CD4-positive, alpha-beta T cell treated with Interleukin-17A for 4 hours (primary cell): ENCODE results near the gene SERPINA4.
"Not testable (repeated sequence)": the region's sequence is repeated elsewhere in the genome, so short reads cannot be mapped to it uniquely, and the experiment has no call there.

Source experiments
- DNase-seq: peaks from one replicate; pipeline ENCODE4 v3.0.0-alpha.2; 2020; ENCODE audit warnings: mixed read lengths

The SERPINA4 gene

DNA sequence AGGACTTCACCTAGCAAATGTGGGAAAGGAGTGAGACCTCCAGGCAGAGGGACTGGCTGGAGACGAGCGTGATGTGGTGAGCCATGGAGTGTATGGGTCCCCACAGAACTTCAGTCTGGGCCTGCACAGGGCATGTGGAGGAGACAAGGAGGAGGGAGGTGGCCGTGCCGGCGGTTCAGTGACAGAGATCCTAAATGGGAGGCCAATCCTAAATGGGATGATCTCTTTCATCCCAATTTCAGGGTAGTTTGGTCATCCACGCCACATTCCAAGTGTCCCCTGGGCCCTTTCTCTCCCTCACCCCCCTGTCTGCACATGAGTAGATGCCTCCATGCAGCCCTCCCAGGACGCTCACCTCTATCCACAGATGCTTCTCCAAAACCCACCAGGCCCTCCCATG is 33.2 kb downstream of the SERPINA4 start:
- no peak for DNase-seq

DNA sequence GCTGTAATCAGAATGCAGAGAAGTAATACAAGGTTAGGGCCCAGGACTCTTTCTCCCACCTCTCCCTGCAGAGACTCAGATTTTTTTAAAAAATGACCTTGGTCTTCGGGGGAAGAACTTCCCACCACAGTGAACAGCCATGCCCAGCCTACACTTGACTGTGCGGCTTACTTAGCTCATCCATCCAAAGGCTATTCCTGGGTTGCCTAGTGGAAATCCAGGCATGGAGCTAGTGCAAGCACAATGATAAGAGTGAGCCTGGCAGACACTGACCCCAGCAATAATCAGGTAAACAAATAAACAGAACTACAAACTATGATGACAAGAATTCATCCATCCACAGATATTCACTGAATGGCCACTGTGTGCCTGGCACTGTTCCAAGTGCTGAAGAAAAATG is 34.7 kb downstream of the SERPINA4 start:
- no peak for DNase-seq

GRCh38 chr14:94596361-94596760 is 35.1 kb downstream of the SERPINA4 start:
- no peak for DNase-seq

- DNase-seq, result no peak
Measured at GRCh38 chr14:94597788-94598187, 36.5 kb downstream of the SERPINA4 start.

GRCh38 chr14:94598506-94598815 is 37.2 kb downstream of the SERPINA4 start:
- no peak for DNase-seq

DNA sequence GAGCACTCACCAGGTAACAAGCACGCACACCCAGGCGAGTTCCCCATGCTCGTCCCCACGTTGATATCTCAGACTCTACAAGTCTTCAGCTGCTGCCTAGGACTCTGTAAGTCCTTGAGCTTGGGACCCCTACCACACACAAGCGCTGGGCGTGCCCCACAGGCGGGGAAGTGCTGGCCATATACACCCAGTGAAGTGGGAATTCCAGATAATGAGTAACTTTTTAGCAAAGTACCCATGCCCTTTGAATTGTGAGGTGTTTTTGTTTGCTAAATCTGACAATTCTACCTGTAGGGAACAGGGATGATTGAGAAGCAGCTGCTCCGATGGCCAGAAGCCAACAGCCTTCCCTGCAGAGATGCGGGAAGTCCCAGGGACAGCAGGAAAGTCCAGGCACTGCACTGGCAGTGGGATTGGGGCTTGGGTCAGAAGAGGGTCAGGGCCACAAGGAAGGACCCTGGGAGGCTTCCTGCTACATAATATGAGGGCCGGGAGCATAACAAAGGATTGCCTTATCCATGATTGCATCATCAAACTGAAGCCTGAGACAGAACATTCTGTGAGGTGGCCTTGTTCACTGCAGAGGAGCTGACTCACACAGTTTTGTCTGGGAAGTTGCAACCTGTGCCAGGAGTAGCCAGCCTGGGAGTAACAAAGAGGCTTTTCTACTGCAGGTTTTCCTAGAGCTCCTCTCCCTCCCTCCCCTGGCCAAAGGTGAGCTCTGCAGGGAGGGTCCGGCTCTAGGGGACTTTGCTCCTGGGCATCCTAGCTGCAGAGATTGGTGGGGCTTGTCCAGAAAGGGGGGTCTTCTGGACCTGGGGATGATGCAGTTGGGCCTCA is 37.8 kb downstream of the SERPINA4 start:
- no peak for DNase-seq

- no peak for DNase-seq
Measured at GRCh38 chr14:94599656-94600004, 38.4 kb downstream of the SERPINA4 start.

- no peak for DNase-seq
Measured at GRCh38 chr14:94600148-94600545, 38.9 kb downstream of the SERPINA4 start.

GRCh38 chr14:94601884-94602391 is 40.7 kb downstream of the SERPINA4 start:
- no peak for DNase-seq

- no peak for DNase-seq
Measured at GRCh38 chr14:94602722-94603121, 41.5 kb downstream of the SERPINA4 start.

- no peak for DNase-seq
Measured at GRCh38 chr14:94605361-94605760, 44.1 kb downstream of the SERPINA4 start.

GRCh38 chr14:94608966-94609365 is 47.7 kb downstream of the SERPINA4 start:
- DNase-seq, result not testable (repeated sequence)

GRCh38 chr14:94611179-94611578 is 49.9 kb downstream of the SERPINA4 start:
- DNase-seq, result no peak

DNA sequence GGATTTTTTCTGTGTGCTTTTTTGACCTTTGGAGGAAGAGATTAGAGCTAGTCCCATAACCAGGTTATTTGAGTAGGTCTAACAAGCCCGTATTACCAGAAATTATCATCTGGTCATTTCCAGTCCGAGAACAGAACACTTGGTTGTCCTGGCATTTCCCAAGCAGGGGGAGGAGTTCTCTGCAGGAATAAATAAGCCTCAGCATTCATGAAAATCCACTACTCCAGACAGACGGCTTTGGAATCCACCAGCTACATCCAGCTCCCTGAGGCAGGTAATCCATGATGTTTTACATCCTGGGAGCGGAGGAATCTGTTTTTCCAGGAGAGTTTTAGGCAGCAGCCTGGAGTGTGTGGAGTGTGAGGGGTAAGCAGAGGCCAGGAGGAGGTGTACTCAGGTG is 50.9 kb downstream of the SERPINA4 start, which contains the start of gene SERPINA3:
Gene SERPINA3, plus strand, starts transcription at position 218 of the 400 bp plus-strand sequence. CDS start 2,051 bp downstream, outside the sequence.
- no peak for DNase-seq

GRCh38 chr14:94612580-94613554 is 51.6 kb downstream of the SERPINA4 start:
- DNase-seq, result no peak

GRCh38 chr14:94613720-94614644 is 52.7 kb downstream of the SERPINA4 start:
- no peak for DNase-seq

DNA sequence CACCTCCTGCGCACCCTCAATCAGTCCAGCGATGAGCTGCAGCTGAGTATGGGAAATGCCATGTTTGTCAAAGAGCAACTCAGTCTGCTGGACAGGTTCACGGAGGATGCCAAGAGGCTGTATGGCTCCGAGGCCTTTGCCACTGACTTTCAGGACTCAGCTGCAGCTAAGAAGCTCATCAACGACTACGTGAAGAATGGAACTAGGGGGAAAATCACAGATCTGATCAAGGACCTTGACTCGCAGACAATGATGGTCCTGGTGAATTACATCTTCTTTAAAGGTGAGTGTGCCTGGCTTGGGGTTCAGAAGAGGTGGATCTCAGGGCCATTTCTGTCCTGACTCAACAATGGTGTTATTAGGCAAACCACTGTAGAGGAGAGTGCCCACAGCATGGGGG is 53.6 kb downstream of the SERPINA4 start:
- DNase-seq, result no peak

DNA sequence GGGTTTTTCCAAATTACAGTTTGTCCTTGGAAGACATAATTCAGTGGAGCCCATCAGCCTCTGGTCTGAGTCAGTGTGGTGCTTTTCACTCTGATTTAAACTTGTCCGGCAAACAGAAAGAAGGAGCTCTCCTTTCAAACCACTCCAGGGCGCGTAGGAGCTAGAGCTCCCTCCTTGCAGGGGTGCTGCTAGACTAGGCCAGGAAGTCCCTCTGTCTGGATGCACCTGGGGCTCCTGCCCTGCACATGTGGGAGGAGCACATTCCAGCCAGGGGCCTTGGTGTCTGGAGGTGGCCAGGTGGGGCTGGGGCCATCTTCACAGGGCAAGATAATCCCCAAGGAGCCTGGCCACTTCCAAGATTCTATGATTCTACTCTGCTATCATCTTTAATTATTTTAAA is 54.0 kb downstream of the SERPINA4 start:
- no peak for DNase-seq

- no peak for DNase-seq
Measured at GRCh38 chr14:94615823-94616570, 54.8 kb downstream of the SERPINA4 start.

DNA sequence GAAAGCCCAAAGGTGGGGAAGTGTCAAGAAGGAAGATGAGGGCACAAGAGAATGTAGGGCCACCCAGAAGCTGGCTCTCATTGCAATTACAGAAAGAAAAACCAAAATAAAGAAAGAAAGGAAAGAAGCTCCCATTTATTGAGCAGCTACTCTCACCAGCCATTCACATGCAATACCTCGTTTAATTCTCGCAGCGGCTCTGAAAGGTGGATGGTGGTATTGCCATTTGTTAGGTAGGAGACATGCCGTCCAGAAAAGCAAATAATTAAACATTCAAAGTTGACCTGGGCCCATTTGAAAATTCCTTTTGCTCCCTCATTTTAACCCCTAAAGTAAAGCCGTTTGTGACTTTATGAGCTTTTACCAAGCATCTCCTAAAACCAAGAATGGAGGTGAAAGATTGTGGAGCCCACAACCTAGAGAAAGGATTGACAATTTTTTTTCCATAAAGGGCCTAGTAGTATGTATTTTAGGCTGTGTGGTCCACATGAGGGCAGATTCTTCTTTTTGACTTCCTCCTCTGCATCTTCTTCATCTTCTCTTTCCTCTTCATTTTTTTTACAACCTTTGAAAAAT is 56.2 kb downstream of the SERPINA4 start:
- DNase-seq, result no peak
